Thyroid gland (tissue), 4 donors: ENCODE data around the gene LARGE1. TPM values are rescaled to one million over a fixed set of nuclear protein-coding genes. Genes with fewer than 3 reads are reported as not detected.

Experiments
- DNase-seq, 2 donors: peaks; one replicate each; pipeline ENCODE4 v3.0.0-alpha.2; 2019
- H3K27ac ChIP-seq, 3 donors: fragments of 200-600 bp; sonication (generic); 1 replicate in 2 of 3; 2 replicates in 1 of 3; pipeline ENCODE4 v1.5.1; 2016 to 2019; ENCODE audit warnings: mild to moderate bottlenecking in 1 of 3, moderate library complexity in 1 of 3
- H3K27me3 ChIP-seq: fragments of 200-600 bp; sonication (generic); one replicate; pipeline ENCODE4 v1.5.1; 2019
- H3K36me3 ChIP-seq, 2 donors: fragments of 200-600 bp; sonication (generic); one replicate each; pipeline ENCODE4 v1.5.1; 2016 to 2019
- H3K4me1 ChIP-seq, 2 donors: fragments of 200-600 bp; sonication (generic); one replicate each; pipeline ENCODE4 v1.5.1; 2017 to 2019
- H3K4me3 ChIP-seq, 3 donors: fragments of 200-600 bp; sonication (generic); replicated peaks in 1 of 3; 1 replicate in 2 of 3; 2 replicates in 1 of 3; pipeline ENCODE4 v1.5.1; 2016; ENCODE audit warnings: mild to moderate bottlenecking in 1 of 3
- H3K9me3 ChIP-seq: fragments of 200-600 bp; sonication (generic); one replicate; pipeline ENCODE4 v1.5.1; 2017
- POLR2A ChIP-seq, 2 donors: fragments of 450-650 bp; IDR thresholded peaks; one replicate each; pipeline ENCODE4 v1.6.1; 2017; ENCODE audit warnings: antibody characterized with exemption in 2 of 2, mild to moderate bottlenecking in 2 of 2, moderate library complexity in 1 of 2
- WGBS, 2 donors: methylation state at CpG; one replicate each; pipeline ENCODE4 v1.1.5; 2017; 5-methylcytosine and 5-hydroxymethylcytosine counted together
- intact Hi-C: fragments of 100-400 bp; cut with DNase I; formaldehyde crosslinking; loops from one replicate; pipeline ENCODE4 v1.15.1; 2023
- total RNA-seq, 4 donors: library from RNA; depleted of rRNA; stranded (reverse); fragments of >200 nt; gene quantifications; one replicate each; pipeline ENCODE4 v1.2.3, GENCODE V29; 2016
- TF ChIP-seq, protein P1 (sequence below), 6 experiments: fragments of 200-600 bp in 3 of 6; fragments of 450-650 bp in 3 of 6; sonication (generic) in 3 of 6; IDR thresholded peaks; one replicate each; pipeline ENCODE4 v1.5.1; 2016 to 2019; ENCODE audit warnings: antibody characterized with exemption in 6 of 6, mild to moderate bottlenecking in 2 of 6, inconsistent platforms in 1 of 6, moderate library complexity in 1 of 6

Gene LARGE1
- total RNA-seq, 4 donors from 2014 or later, result 13.6 to 16.3 (median 15.1) TPM

DNA sequence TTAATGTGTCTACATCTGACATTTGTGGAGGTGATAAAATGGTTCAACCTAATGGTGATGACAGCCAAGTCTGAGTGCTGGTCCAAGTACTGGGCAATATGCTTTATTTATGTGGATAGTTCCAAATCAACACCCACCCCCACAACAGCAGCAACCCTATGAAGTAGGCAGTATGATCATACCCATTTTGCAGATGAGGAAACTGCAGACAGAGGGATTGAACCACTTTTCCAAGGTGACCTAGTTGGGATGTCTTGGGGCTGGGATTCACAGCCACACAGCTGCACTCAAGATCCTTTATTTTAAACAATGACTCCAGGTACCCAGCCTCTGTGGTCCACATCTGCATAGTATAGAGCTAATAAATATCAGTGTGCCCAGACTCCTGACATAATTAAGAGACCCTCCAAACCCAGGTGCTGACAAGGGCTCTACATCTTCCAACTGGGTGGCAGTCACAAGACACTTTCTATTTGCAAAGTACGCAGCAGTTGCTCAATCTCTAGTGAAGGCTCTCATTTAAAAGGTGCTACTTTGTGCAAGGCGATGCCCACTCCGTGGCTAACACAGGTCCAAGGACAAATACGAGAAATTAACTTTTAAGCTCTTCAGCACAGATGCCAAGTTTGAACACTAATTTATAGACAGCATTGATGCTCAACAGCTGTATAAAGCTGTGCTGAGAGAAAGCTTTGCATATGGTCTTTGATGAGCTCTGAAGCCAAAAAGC is 426.6 kb downstream of the LARGE1 start:
- intact Hi-C loops, result no loop called here
- Histone ChIP-seq H3K9me3 (no peaks in the 10 kb centered on the region), H3K27me3 (no peaks in the 10 kb centered on the region), H3K4me3 (no peak overlapping the region), H3K36me3 (no peaks in the 10 kb centered on the region), H3K4me1 (no peaks in the 10 kb centered on the region), H3K27ac (no peak overlapping the region)
- TF ChIP-seq, protein P1, sequence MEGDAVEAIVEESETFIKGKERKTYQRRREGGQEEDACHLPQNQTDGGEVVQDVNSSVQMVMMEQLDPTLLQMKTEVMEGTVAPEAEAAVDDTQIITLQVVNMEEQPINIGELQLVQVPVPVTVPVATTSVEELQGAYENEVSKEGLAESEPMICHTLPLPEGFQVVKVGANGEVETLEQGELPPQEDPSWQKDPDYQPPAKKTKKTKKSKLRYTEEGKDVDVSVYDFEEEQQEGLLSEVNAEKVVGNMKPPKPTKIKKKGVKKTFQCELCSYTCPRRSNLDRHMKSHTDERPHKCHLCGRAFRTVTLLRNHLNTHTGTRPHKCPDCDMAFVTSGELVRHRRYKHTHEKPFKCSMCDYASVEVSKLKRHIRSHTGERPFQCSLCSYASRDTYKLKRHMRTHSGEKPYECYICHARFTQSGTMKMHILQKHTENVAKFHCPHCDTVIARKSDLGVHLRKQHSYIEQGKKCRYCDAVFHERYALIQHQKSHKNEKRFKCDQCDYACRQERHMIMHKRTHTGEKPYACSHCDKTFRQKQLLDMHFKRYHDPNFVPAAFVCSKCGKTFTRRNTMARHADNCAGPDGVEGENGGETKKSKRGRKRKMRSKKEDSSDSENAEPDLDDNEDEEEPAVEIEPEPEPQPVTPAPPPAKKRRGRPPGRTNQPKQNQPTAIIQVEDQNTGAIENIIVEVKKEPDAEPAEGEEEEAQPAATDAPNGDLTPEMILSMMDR (IDR thresholded peaks at IDR 0.05), result no peak
- TF ChIP-seq POLR2A (IDR thresholded peaks at IDR 0.05), result no peak
- DNase-seq, result no peak
- WGBS, 2 donors, result 84 to 92% methylated on average over 4 of the region's 4 CpGs

DNA sequence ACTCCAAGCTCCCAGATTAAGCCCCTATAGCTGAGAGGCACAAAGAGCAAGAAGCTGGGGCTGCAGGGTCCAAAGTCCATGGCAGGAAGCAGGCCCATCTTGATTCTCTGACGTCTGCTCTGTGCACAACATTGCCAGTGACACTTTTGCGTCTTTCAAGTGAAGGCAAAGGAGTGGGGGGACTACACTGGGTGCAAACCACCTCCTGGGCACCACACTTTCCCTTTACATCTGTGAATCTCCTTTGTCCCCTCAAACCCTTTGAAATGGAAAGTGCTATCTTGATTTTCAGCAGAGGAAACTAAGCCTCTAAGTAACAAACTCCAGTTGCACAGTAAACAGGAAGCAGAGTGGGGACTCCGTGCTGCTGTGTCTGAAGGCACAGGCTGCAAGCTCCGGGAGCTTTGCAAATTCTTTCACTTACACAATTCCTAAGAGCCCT is 428.0 kb downstream of the LARGE1 start:
- no peaks in the 10 kb centered on the region for H3K9me3 ChIP-seq
- H3K4me1 ChIP-seq, result no peaks in the 10 kb centered on the region
- no peak overlapping the region for H3K4me3 ChIP-seq
- intact Hi-C loops, result no loop called here
- WGBS, 2 donors, result 33 to 55% methylated on average over 4 of the region's 4 CpGs
- no peaks in the 10 kb centered on the region for H3K27me3 ChIP-seq
- no peak for DNase-seq
- H3K27ac ChIP-seq, result no peak overlapping the region
- H3K36me3 ChIP-seq, result no peaks in the 10 kb centered on the region
- TF ChIP-seq, protein P1 (IDR thresholded peaks at IDR 0.05), result no peak
- no peak for TF ChIP-seq POLR2A (IDR thresholded peaks at IDR 0.05)

DNA sequence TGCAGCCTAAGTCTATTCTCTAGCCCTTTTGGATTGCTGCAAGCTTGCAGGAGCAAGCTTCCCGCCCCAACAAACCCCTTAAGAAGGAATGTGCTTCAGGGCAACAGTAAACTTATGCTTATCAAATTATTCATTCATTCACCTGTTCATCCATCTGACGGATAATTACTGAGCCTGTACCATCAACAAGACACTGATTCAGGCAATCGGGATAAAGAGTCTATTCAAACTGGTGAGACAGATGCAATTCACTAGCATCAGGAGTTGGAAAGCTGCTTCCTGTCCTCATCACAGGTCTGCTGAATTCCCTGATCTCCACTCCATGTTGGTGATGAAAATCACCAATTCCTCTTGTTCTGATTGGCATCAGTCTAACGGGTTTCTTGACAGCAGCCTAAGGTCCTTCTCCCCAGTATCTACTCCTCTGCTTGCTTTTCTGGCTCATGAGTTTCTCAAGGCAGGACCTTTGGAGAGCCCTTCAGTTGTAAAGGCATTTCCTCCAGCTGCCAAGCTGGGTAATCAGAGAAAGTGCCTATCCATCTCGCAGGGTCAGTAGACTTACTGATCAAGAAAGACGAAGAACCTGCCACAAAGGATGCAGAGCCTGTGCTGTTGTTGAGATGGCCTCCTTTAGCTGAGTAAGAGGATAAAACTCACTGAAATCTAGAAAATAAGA is 433.1 kb downstream of the LARGE1 start:
- no peaks in the 10 kb centered on the region for H3K9me3 ChIP-seq
- no peak overlapping the region for H3K27ac ChIP-seq
- DNase-seq, result no peak
- intact Hi-C loops, result no loop called here
- TF ChIP-seq, protein P1 (IDR thresholded peaks at IDR 0.05), result no peak
- TF ChIP-seq POLR2A (IDR thresholded peaks at IDR 0.05), result no peak
- no peaks in the 10 kb centered on the region for H3K27me3 ChIP-seq
- no peaks in the 10 kb centered on the region for H3K4me1 ChIP-seq
- no peak overlapping the region for H3K4me3 ChIP-seq
- H3K36me3 ChIP-seq, result no peaks in the 10 kb centered on the region
- 55 to 68% methylated on average over 6 of the region's 6 CpGs for WGBS, 2 donors

DNA sequence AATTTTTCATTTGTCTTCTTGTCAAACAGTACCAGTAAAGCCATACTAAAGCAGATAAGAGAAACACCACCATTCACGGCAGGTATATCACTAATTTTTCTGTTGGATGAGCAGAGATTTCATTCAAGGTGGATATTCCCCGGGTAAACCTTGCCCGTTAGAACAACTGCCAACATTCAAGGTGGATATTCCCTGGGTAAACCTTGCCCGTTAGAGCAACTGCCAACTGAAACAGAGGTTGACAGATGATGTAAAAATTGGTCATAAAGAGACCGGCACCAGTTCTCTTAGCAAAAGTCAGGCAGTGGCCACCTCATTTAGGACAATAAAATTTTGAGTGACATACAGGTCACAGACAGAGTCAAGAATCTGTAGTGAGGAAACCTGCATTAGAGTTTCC is 438.7 kb downstream of the LARGE1 start:
- no peaks in the 10 kb centered on the region for H3K27me3 ChIP-seq
- 93 to 94% methylated on average over 5 of the region's 5 CpGs for WGBS, 2 donors
- intact Hi-C loops, result no loop called here
- no peaks in the 10 kb centered on the region for H3K36me3 ChIP-seq
- H3K9me3 ChIP-seq, result no peaks in the 10 kb centered on the region
- no peak overlapping the region for H3K4me3 ChIP-seq
- H3K27ac ChIP-seq, result no peak overlapping the region
- no peaks in the 10 kb centered on the region for H3K4me1 ChIP-seq
- no peak for TF ChIP-seq POLR2A (IDR thresholded peaks at IDR 0.05)
- TF ChIP-seq, protein P1 (IDR thresholded peaks at IDR 0.05), result no peak
- no peak for DNase-seq
